Activated T-cell treated with anti-CD3 and anti-CD28 coated beads, Interleukin-2, amount 50 U/mL, for 72 hours (primary cell): ENCODE results near the gene PNPLA3. TPM values are rescaled to one million over a fixed set of nuclear protein-coding genes. Genes with fewer than 3 reads are reported as not detected.

ENCODE experiments used
- total RNA-seq, 2 donors: library from RNA; stranded (reverse); gene quantifications; one replicate each; pipeline ENCODE4 v1.2.3, GENCODE V29; 2022

Gene PNPLA3
- total RNA-seq, 2 donors from 2014 or later, result 0.25 to 0.60 TPM

Other genes starting within 250 kb of the PNPLA3 start
- under 1 TPM; 0.19 to 0.70 TPM for gene EFCAB6, start 111.5 kb upstream of the PNPLA3 start, total RNA-seq
- not detected for gene SULT4A1, start 61.3 kb upstream of the PNPLA3 start, total RNA-seq
- not detected for gene PNPLA5, start 31.8 kb upstream of the PNPLA3 start, total RNA-seq
- gene SAMM50, start 31.6 kb downstream of the PNPLA3 start, total RNA-seq, result 10 to 100 TPM; 37.6 to 43.0 TPM
- 10 to 100 TPM; 28.4 to 55.7 TPM for gene PARVB, start 100.5 kb downstream of the PNPLA3 start, total RNA-seq